RWPE2 (cell line): ENCODE results near the gene TLL1.

Experiments
- ATAC-seq: fragments of 200-7000 bp; cut with Tn5 transposase; 3 replicates; pipeline ENCODE4 v1.9.1; 2021; ENCODE audit warnings: low read depth
- DNase-seq: peaks from one replicate; pipeline ENCODE4 v3.0.0-alpha.2; 2020; ENCODE audit warnings: low spot score
- H3K27ac ChIP-seq: fragments of 450-650 bp; 2 replicates; pipeline ENCODE4 v1.5.1; 2017; ENCODE audit warnings: mild to moderate bottlenecking; ENCODE audit not compliant: poor library complexity, severe bottlenecking
- H3K27me3 ChIP-seq: fragments of 250-450 bp; sonication (Bioruptor Pico); 2 replicates; pipeline ENCODE4 v1.5.1; 2021; ENCODE audit warnings: mild to moderate bottlenecking, moderate library complexity; ENCODE audit not compliant: insufficient read depth, poor library complexity, severe bottlenecking
- H3K36me3 ChIP-seq: fragments of 250-450 bp; sonication (Bioruptor Pico); 2 replicates; pipeline ENCODE4 v1.5.1; 2020; ENCODE audit warnings: low read depth, mild to moderate bottlenecking, moderate library complexity
- H3K4me1 ChIP-seq: fragments of 250-450 bp; sonication (Bioruptor Pico); 2 replicates; pipeline ENCODE4 v1.5.1; 2021; ENCODE audit warnings: mild to moderate bottlenecking, moderate library complexity; ENCODE audit not compliant: insufficient read depth, poor library complexity, severe bottlenecking
- H3K4me3 ChIP-seq: fragments of 250-450 bp; sonication (Bioruptor Pico); 2 replicates; pipeline ENCODE4 v1.5.1; 2021; ENCODE audit warnings: mild to moderate bottlenecking, moderate library complexity; ENCODE audit not compliant: severe bottlenecking
- H3K9me3 ChIP-seq: fragments of 250-450 bp; sonication (Bioruptor Pico); 2 replicates; pipeline ENCODE4 v1.5.1; 2021; ENCODE audit warnings: mild to moderate bottlenecking, moderate library complexity; ENCODE audit not compliant: severe bottlenecking
- TF ChIP-seq, protein P1 (sequence below): fragments of 450-650 bp; IDR thresholded peaks from one replicate; pipeline ENCODE4 v1.5.1; 2017; ENCODE audit warnings: mild to moderate bottlenecking, moderate library complexity; ENCODE audit not compliant: poor library complexity, severe bottlenecking

Gene TLL1

DNA sequence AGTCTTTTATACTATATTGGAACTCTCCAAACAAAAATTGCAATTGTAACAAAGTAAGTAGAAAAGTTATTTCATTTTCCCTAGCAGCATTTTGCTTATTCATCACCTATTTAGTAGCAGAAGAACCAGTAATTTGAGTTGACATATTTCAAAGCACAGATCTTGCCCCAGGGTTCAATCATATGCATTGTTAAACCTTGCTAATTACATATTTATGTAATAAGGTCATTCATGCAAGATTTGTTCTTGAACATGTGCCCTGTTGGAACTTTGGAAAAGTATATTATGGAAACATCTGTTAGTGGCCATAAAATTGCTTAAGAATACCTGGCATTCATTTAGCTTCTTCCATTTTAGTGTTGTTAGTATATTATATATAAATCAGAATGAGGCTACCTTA lies 191.7 kb downstream of the TLL1 start:
- peak overlapping the region; percentile 62 for H3K27ac ChIP-seq
- no peak overlapping the region for H3K4me3 ChIP-seq
- TF ChIP-seq, protein P1, sequence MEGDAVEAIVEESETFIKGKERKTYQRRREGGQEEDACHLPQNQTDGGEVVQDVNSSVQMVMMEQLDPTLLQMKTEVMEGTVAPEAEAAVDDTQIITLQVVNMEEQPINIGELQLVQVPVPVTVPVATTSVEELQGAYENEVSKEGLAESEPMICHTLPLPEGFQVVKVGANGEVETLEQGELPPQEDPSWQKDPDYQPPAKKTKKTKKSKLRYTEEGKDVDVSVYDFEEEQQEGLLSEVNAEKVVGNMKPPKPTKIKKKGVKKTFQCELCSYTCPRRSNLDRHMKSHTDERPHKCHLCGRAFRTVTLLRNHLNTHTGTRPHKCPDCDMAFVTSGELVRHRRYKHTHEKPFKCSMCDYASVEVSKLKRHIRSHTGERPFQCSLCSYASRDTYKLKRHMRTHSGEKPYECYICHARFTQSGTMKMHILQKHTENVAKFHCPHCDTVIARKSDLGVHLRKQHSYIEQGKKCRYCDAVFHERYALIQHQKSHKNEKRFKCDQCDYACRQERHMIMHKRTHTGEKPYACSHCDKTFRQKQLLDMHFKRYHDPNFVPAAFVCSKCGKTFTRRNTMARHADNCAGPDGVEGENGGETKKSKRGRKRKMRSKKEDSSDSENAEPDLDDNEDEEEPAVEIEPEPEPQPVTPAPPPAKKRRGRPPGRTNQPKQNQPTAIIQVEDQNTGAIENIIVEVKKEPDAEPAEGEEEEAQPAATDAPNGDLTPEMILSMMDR = no peak
- DNase-seq (no peak), ATAC-seq (peak; percentile 36; the same call in 1 of the 3 replicates)
- no peaks in the 10 kb centered on the region for H3K36me3 ChIP-seq
- no peaks in the 10 kb centered on the region for H3K9me3 ChIP-seq
- peaks cover 19% of the 10 kb centered on the region for H3K4me1 ChIP-seq
- no peaks in the 10 kb centered on the region for H3K27me3 ChIP-seq

DNA sequence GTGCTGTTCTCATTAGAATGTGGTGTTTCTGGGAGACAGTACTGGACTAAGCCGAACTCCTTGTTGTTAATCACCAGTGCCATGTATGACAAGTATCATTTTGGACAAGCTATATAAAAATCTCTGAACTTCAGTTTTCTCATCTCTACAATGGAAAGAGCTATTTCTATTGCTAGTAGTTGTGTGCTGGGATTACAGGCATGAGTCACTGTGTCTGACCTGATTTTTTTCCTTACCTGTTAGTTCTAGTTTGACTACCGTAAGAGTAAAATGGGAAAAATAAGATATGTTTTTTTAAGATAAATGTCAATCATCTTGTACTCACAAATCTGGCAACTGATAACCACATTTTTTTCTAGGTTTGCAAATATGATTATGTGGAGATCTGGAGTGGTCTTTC lies 192.3 kb downstream of the TLL1 start:
- peak; percentile 69; the same call in 2 of the 3 replicates for ATAC-seq
- Histone ChIP-seq H3K27me3 (no peaks in the 10 kb centered on the region), H3K4me1 (peaks cover 19% of the 10 kb centered on the region), H3K4me3 (no peak overlapping the region), H3K9me3 (no peaks in the 10 kb centered on the region), H3K36me3 (no peaks in the 10 kb centered on the region), H3K27ac (peak overlapping the region; percentile 62)
- no peak for DNase-seq
- TF ChIP-seq, protein P1 = no peak

DNA sequence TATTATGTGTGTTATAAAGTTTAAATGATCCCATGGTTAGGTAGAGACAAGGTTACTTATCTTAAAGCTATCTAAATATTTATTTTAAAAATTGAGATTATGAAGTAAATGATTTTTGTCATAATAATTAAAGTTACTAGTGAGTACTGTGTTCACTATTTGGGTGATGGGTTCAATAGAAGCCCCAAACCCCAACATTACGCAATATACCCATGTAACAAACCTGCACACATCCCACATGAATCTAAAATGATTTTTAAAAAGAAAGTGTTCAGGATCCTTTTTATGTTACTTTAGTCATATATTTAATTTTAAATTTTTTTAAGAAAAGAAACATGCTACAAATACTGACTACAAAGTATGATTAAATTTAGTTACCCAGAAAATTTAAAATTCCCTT lies 193.9 kb downstream of the TLL1 start:
- Histone ChIP-seq H3K4me1 (peaks cover 19% of the 10 kb centered on the region), H3K36me3 (no peaks in the 10 kb centered on the region), H3K27me3 (no peaks in the 10 kb centered on the region), H3K4me3 (no peak overlapping the region), H3K9me3 (no peaks in the 10 kb centered on the region), H3K27ac (no peak overlapping the region)
- no peak for ATAC-seq
- DNase-seq = no peak
- TF ChIP-seq, protein P1 = no peak

DNA sequence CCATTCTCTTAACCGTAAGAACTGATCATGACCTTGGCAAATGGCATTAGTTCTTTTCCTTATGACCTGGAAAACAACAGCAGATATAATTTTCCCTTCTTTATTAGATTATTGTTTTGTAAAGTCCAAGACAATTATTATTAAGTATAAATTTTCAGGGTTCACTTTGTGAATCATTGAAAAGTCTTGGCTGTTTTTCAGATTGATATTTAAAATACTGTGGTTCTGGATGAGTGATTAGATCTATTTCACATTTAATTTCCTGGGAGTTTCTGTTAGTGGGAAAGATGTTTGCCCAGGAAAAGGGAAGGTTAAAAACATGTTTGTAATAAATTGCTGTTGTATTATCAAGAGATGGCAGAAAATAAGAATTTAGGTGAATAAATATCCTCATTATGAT lies 194.9 kb downstream of the TLL1 start:
- Histone ChIP-seq H3K36me3 (no peaks in the 10 kb centered on the region), H3K4me1 (peaks cover 19% of the 10 kb centered on the region), H3K9me3 (no peaks in the 10 kb centered on the region), H3K4me3 (no peak overlapping the region), H3K27me3 (no peaks in the 10 kb centered on the region), H3K27ac (no peak overlapping the region)
- ATAC-seq (no peak), DNase-seq (no peak)
- TF ChIP-seq, protein P1 = no peak

DNA sequence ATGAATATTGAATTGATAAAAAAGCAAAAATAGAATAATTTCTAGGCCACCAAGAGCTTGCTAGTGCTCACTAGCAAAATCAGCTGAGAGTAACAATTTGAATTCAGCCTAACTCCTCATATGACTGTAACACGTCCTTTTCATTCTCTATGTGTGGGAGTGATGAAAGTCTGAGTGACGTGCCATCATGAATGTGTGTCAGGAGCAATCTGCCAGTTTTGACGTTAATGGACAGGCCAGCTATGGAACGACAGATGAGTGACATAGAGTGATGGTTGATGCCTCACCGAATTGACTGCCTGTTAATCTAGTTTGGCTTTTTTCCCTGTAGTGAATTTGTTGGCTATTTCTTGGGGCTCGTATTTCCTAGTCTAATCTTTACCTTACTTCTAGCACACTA lies 200.7 kb downstream of the TLL1 start:
- TF ChIP-seq, protein P1 = no peak
- H3K36me3 ChIP-seq = no peaks in the 10 kb centered on the region
- H3K9me3 ChIP-seq = no peaks in the 10 kb centered on the region
- H3K4me1 ChIP-seq = no peaks in the 10 kb centered on the region
- DNase-seq (no peak), ATAC-seq (no peak)
- H3K27ac ChIP-seq = no peak overlapping the region
- H3K4me3 ChIP-seq = no peak overlapping the region
- H3K27me3 ChIP-seq = no peaks in the 10 kb centered on the region
